Parathyroid adenoma (tissue), 2 donors: Measurements from ENCODE around the gene BCHE.

Experiments used
- H2AFZ ChIP-seq: fragments of 300-600 bp; sonication (generic); one replicate; pipeline ENCODE4 v1.7.0; 2017; ENCODE audit warnings: antibody characterized with exemption, mild to moderate bottlenecking
- H3K27ac ChIP-seq: fragments of 300-600 bp; sonication (generic); one replicate; pipeline ENCODE4 v1.7.0; 2017
- H3K27me3 ChIP-seq: fragments of 300-600 bp; sonication (generic); one replicate; pipeline ENCODE4 v1.7.0; 2017; ENCODE audit warnings: low read length; ENCODE audit not compliant: control insufficient read depth, insufficient read depth
- H3K36me3 ChIP-seq: fragments of 300-600 bp; sonication (generic); one replicate; pipeline ENCODE4 v1.7.0; 2017; ENCODE audit warnings: low read length; ENCODE audit not compliant: control insufficient read depth, insufficient read depth
- H3K4me1 ChIP-seq: fragments of 300-600 bp; sonication (generic); one replicate; pipeline ENCODE4 v1.7.0; 2017; ENCODE audit warnings: control low read depth
- H3K4me2 ChIP-seq: fragments of 300-600 bp; sonication (generic); one replicate; pipeline ENCODE4 v1.7.0; 2017; ENCODE audit warnings: low read length
- H3K4me3 ChIP-seq: fragments of 300-600 bp; sonication (generic); one replicate; pipeline ENCODE4 v1.7.0; 2017; ENCODE audit warnings: low read depth, low read length
- H3K79me2 ChIP-seq: fragments of 300-600 bp; sonication (generic); one replicate; pipeline ENCODE4 v1.7.0; 2017; ENCODE audit warnings: control low read depth
- H3K9ac ChIP-seq: fragments of 300-600 bp; sonication (generic); one replicate; pipeline ENCODE4 v1.7.0; 2017; ENCODE audit warnings: mild to moderate bottlenecking
- H3K9me3 ChIP-seq: fragments of 300-600 bp; sonication (generic); one replicate; pipeline ENCODE4 v1.7.0; 2017; ENCODE audit warnings: low read length; ENCODE audit not compliant: control insufficient read depth
- CTCF ChIP-seq: fragments of 300-600 bp; sonication (generic); IDR thresholded peaks from one replicate; pipeline ENCODE4 v1.7.0; 2017; ENCODE audit warnings: antibody characterized with exemption, mild to moderate bottlenecking
- donor health status: primary hyperparathyroidism.

Gene BCHE

GRCh38 chr3:165837058-165837525 is at the start of gene BCHE:
TSS of gene BCHE (minus strand) at chr3:165837423. CDS start at chr3:165831033, 6,390 bp downstream.
- no peak within 1 kb of the TSS for H3K9ac ChIP-seq

GRCh38 chr3:165885558-165886270 is 48.5 kb upstream of the BCHE start:
- Histone ChIP-seq H3K27ac (no peak overlapping the region), H3K4me3 (no peak overlapping the region), H3K4me2 (no peak overlapping the region), H3K9ac (no peak overlapping the region), H2AFZ (no peak overlapping the region), H3K4me1 (no peaks in the 10 kb centered on the region), H3K9me3 (no peaks in the 10 kb centered on the region), H3K79me2 (no peaks in the 10 kb centered on the region), H3K36me3 (no peaks in the 10 kb centered on the region), H3K27me3 (no peaks in the 10 kb centered on the region)
- TF ChIP-seq CTCF: no peak

More at GRCh38 chr3:165837058-165837525, at the start of gene BCHE:
- Histone ChIP-seq H3K4me2 (no peak within 1 kb of the TSS), H3K4me1 (no peaks in the 10 kb centered on the region), H3K9me3 (no peaks in the 10 kb centered on the region), H3K27ac (no peak within 1 kb of the TSS), H3K4me3 (no peak within 1 kb of the TSS), H3K36me3 (no peaks in the 10 kb centered on the region), H3K79me2 (no peaks in the 10 kb centered on the region), H3K27me3 (no peaks in the 10 kb centered on the region), H2AFZ (no peak within 1 kb of the TSS)
- TF ChIP-seq CTCF: no peak

GRCh38 chr3:165884518-165884917 is 47.3 kb upstream of the BCHE start:
- H3K9ac ChIP-seq: no peak overlapping the region
- H3K4me3 ChIP-seq: no peak overlapping the region
- no peaks in the 10 kb centered on the region for H3K27me3 ChIP-seq
- H3K9me3 ChIP-seq: no peaks in the 10 kb centered on the region
- H2AFZ ChIP-seq: no peak overlapping the region
- H3K4me1 ChIP-seq: no peaks in the 10 kb centered on the region
- no peak overlapping the region for H3K4me2 ChIP-seq
- no peaks in the 10 kb centered on the region for H3K36me3 ChIP-seq
- no peak overlapping the region for H3K27ac ChIP-seq
- no peak for TF ChIP-seq CTCF
- no peaks in the 10 kb centered on the region for H3K79me2 ChIP-seq

GRCh38 chr3:165883863-165884478 is 46.7 kb upstream of the BCHE start:
- TF ChIP-seq CTCF: no peak

More at GRCh38 chr3:165883863-165884478, 46.7 kb upstream of the BCHE start:
- H3K36me3 ChIP-seq: no peaks in the 10 kb centered on the region
- no peak overlapping the region for H3K27ac ChIP-seq
- H3K4me2 ChIP-seq: peak overlapping the region; percentile 4
- H3K4me3 ChIP-seq: no peak overlapping the region
- no peak overlapping the region for H2AFZ ChIP-seq
- H3K27me3 ChIP-seq: no peaks in the 10 kb centered on the region
- no peaks in the 10 kb centered on the region for H3K79me2 ChIP-seq
- no peaks in the 10 kb centered on the region for H3K4me1 ChIP-seq
- no peaks in the 10 kb centered on the region for H3K9me3 ChIP-seq
- H3K9ac ChIP-seq: no peak overlapping the region
